Measurements from ENCODE around the gene LRRC1.

- no peak for TF ChIP-seq POLR2AphosphoS5 (IDR thresholded peaks at IDR 0.05; ENCODE audit: low read depth)
- no peak for TF ChIP-seq CTCF (conservative IDR thresholded peaks at IDR 0.05; ENCODE audit: low read depth in 2 of 2)
- TF ChIP-seq EZH2 (IDR thresholded peaks at IDR 0.05; ENCODE audit: low read depth, unreplicated experiment) = no peak
- no peak for TF ChIP-seq EZH2phosphoT487 (IDR thresholded peaks at IDR 0.05; ENCODE audit: unreplicated experiment)
- no peak for TF ChIP-seq ZNF331 (CRISPR knock-in tag; IDR thresholded peaks at IDR 0.05; ENCODE audit: low read depth)
- TF ChIP-seq CREB1 (CRISPR knock-in tag; IDR thresholded peaks at IDR 0.05; ENCODE audit: low read depth) = no peak
- no peak for TF ChIP-seq REST (IDR thresholded peaks at IDR 0.05; ENCODE audit: unreplicated experiment)
- no peak for TF ChIP-seq STAT1 (IDR thresholded peaks at IDR 0.05; ENCODE audit: unreplicated experiment)
- no peak for TF ChIP-seq ZNF462 (CRISPR knock-in tag; IDR thresholded peaks at IDR 0.05)
- no peak for TF ChIP-seq JUNB (IDR thresholded peaks at IDR 0.05; ENCODE audit: unreplicated experiment)
- TF ChIP-seq ZNF114 (CRISPR knock-in tag; IDR thresholded peaks at IDR 0.05) = no peak
These were observed 33.8 kb upstream of the LRRC1 start for GRCh38 chr6:53761036-53761435.
